Glutamatergic neuron (in vitro differentiated cells): Measurements from ENCODE around the gene VMO1. TPM values are rescaled to one million over a fixed set of nuclear protein-coding genes. Genes with fewer than 3 reads are reported as not detected.
A peak's percentile ranks its signal among the peaks of the same experiment; 100 is the strongest.

Experiments
- DNase-seq: peaks from one replicate; pipeline ENCODE4 v3.0.0; 2022
- H3K27ac Mint-ChIP-seq: one replicate; pipeline ENCODE4 v1.8.0; 2020; ENCODE audit warnings: mild to moderate bottlenecking, mixed read lengths, inconsistent platforms; ENCODE audit not compliant: unreplicated experiment
- H3K27me3 Mint-ChIP-seq: one replicate; pipeline ENCODE4 v1.8.0; 2020; ENCODE audit warnings: mild to moderate bottlenecking, moderate library complexity, mixed read lengths, inconsistent platforms; ENCODE audit not compliant: unreplicated experiment
- H3K36me3 Mint-ChIP-seq: one replicate; pipeline ENCODE4 v1.8.0; 2020; ENCODE audit warnings: mild to moderate bottlenecking, mixed read lengths, inconsistent platforms; ENCODE audit not compliant: unreplicated experiment
- H3K4me1 Mint-ChIP-seq: one replicate; pipeline ENCODE4 v1.8.0; 2020; ENCODE audit warnings: mild to moderate bottlenecking, low read depth, mixed read lengths, inconsistent platforms; ENCODE audit not compliant: unreplicated experiment
- H3K4me3 Mint-ChIP-seq: one replicate; pipeline ENCODE4 v1.8.0; 2020; ENCODE audit warnings: mild to moderate bottlenecking, mixed read lengths, inconsistent platforms; ENCODE audit not compliant: unreplicated experiment
- H3K9me3 Mint-ChIP-seq: one replicate; pipeline ENCODE4 v1.8.0; 2020; ENCODE audit warnings: mild to moderate bottlenecking, moderate library complexity, mixed read lengths, inconsistent platforms; ENCODE audit not compliant: unreplicated experiment
- CTCF ChIP-seq: fragments of 200-600 bp; sonication (generic); IDR thresholded peaks from one replicate; pipeline ENCODE4 v1.5.0; 2021; ENCODE audit not compliant: partially characterized antibody, unreplicated experiment
- total RNA-seq: library from RNA; stranded (reverse); fragmentation: NEBNext Ultra II Directional; extraction: Animal tissue kit (Norgen Biotek cat#: 25700); gene quantifications from one replicate; pipeline ENCODE4 v1.2.1, GENCODE V29; 2021; ENCODE audit not compliant: unreplicated experiment

Gene VMO1
- total RNA-seq, 1 donor from 2014 or later = 2.5 TPM

GRCh38 chr17:4789701-4789950, 3.5 kb upstream of the VMO1 start:
- Mint-ChIP-seq H3K9me3 (peaks cover 7% of the 10 kb centered on the region), H3K4me3 (peak overlapping the region; percentile 91), H3K27ac (peak overlapping the region; percentile 76), H3K27me3 (peaks cover 10% of the 10 kb centered on the region), H3K36me3 (no peaks in the 10 kb centered on the region), H3K4me1 (peaks cover 12% of the 10 kb centered on the region)
- no peak for TF ChIP-seq CTCF
- no peak for DNase-seq

- Mint-ChIP-seq H3K4me3 (peak within 1 kb of the TSS; percentile 91), H3K4me1 (peaks cover 12% of the 10 kb centered on the region), H3K27ac (peak within 1 kb of the TSS; percentile 76), H3K9me3 (peaks cover 7% of the 10 kb centered on the region), H3K27me3 (peaks cover 10% of the 10 kb centered on the region), H3K36me3 (no peaks in the 10 kb centered on the region)
- no peak for TF ChIP-seq CTCF
- peak; percentile 37 for DNase-seq
These were observed 2.9 kb upstream of the VMO1 start, which contains the start of gene GLTPD2 for GRCh38 chr17:4788807-4789700. TSS of gene GLTPD2 (plus strand) at chr17:4788964. CDS start at chr17:4789012, 48 bp downstream.

- no peak for TF ChIP-seq CTCF
- peak overlapping the region; percentile 80 for H3K4me3 Mint-ChIP-seq
- H3K36me3 Mint-ChIP-seq = no peaks in the 10 kb centered on the region
- no peak for DNase-seq
- H3K27me3 Mint-ChIP-seq = peaks cover 7% of the 10 kb centered on the region
- peak overlapping the region; percentile 33 for H3K27ac Mint-ChIP-seq
- peaks cover 7% of the 10 kb centered on the region for H3K9me3 Mint-ChIP-seq
- peaks cover 12% of the 10 kb centered on the region for H3K4me1 Mint-ChIP-seq
These were observed 2.1 kb upstream of the VMO1 start for GRCh38 chr17:4788159-4788806.

GRCh38 chr17:4786516-4786915, 352 bp upstream of the VMO1 start:
- H3K9me3 Mint-ChIP-seq = peaks cover 7% of the 10 kb centered on the region
- no peak for TF ChIP-seq CTCF
- peaks cover 7% of the 10 kb centered on the region for H3K27me3 Mint-ChIP-seq
- no peak overlapping the region for H3K4me3 Mint-ChIP-seq
- H3K36me3 Mint-ChIP-seq = no peaks in the 10 kb centered on the region
- peak overlapping the region; percentile 43 for H3K27ac Mint-ChIP-seq
- peaks cover 12% of the 10 kb centered on the region for H3K4me1 Mint-ChIP-seq
- DNase-seq = no peak
